GM23338 (cell line): ENCODE results near the gene CBFA2T3. TPM values are rescaled to one million over a fixed set of nuclear protein-coding genes. Genes with fewer than 3 reads are reported as not detected.

Experiments
- ATAC-seq: fragments of 200-7000 bp; cut with Tn5 transposase; 3 replicates; pipeline ENCODE4 v1.9.1; 2020
- DNase-seq: peaks from one replicate; pipeline ENCODE4 v3.0.0-alpha.2; 2015; ENCODE audit warnings: low spot score
- H2AFZ ChIP-seq: fragments of 200-600 bp; sonication (generic); 2 replicates; pipeline ENCODE4 v1.8.0; 2016; ENCODE audit warnings: antibody characterized with exemption, mild to moderate bottlenecking, moderate library complexity
- H3F3A ChIP-seq: fragments of 200-600 bp; sonication (generic); replicated peaks from 2 replicates; pipeline ENCODE4 v1.8.0; 2017; ENCODE audit warnings: antibody characterized with exemption, mixed run types, low read depth
- H3K27ac ChIP-seq: fragments of 200-600 bp; sonication (generic); 2 replicates; pipeline ENCODE4 v1.6.1; 2016; ENCODE audit warnings: low read depth
- H3K27me3 ChIP-seq: fragments of 200-600 bp; sonication (generic); 2 replicates; pipeline ENCODE4 v1.8.0; 2016; ENCODE audit warnings: mild to moderate bottlenecking, mixed run types, moderate library complexity; ENCODE audit not compliant: insufficient read depth
- H3K36me3 ChIP-seq: fragments of 200-600 bp; sonication (generic); 2 replicates; pipeline ENCODE4 v1.8.0; 2016; ENCODE audit warnings: mild to moderate bottlenecking; ENCODE audit not compliant: insufficient read depth
- H3K4me1 ChIP-seq: fragments of 200-600 bp; sonication (generic); 2 replicates; pipeline ENCODE4 v1.8.0; 2016; ENCODE audit warnings: mild to moderate bottlenecking, moderate library complexity; ENCODE audit not compliant: insufficient read depth
- H3K4me2 ChIP-seq: fragments of 200-600 bp; sonication (generic); 2 replicates; pipeline ENCODE4 v1.7.1; 2017; ENCODE audit warnings: mixed run types
- H3K4me3 ChIP-seq: fragments of 200-600 bp; sonication (generic); 2 replicates; pipeline ENCODE4 v1.6.1; 2016; ENCODE audit warnings: mixed run types
- H3K79me2 ChIP-seq: fragments of 200-600 bp; sonication (generic); replicated peaks from 2 replicates; pipeline ENCODE4 v1.8.0; 2017; ENCODE audit warnings: mild to moderate bottlenecking; ENCODE audit not compliant: insufficient read depth
- H3K9me2 ChIP-seq: fragments of 200-600 bp; sonication (generic); 2 replicates; pipeline ENCODE4 v1.8.0; 2017; ENCODE audit not compliant: insufficient read depth
- H4K20me1 ChIP-seq: fragments of 200-600 bp; sonication (generic); replicated peaks from 2 replicates; pipeline ENCODE4 v1.8.0; 2017; ENCODE audit warnings: mild to moderate bottlenecking; ENCODE audit not compliant: insufficient read depth
- H3K27ac Mint-ChIP-seq: 2 replicates; pipeline ENCODE4 v1.8.0; 2020; ENCODE audit warnings: inconsistent platforms, mild to moderate bottlenecking, moderate library complexity, mixed read lengths
- H3K27me3 Mint-ChIP-seq: 3 replicates; pipeline ENCODE4 v1.8.0; 2022; ENCODE audit warnings: low read depth, mild to moderate bottlenecking, moderate library complexity, mixed read lengths, inconsistent platforms; ENCODE audit not compliant: insufficient read depth, poor library complexity
- H3K36me3 Mint-ChIP-seq: 3 replicates; pipeline ENCODE4 v1.8.0; 2021; ENCODE audit warnings: low read depth, mild to moderate bottlenecking, inconsistent platforms, moderate library complexity, mixed read lengths
- H3K4me1 Mint-ChIP-seq: 3 replicates; pipeline ENCODE4 v1.8.0; 2020; ENCODE audit warnings: mild to moderate bottlenecking, inconsistent platforms, mixed read lengths
- H3K4me3 Mint-ChIP-seq: 3 replicates; pipeline ENCODE4 v1.8.0; 2021; ENCODE audit warnings: moderate library complexity, mild to moderate bottlenecking, inconsistent platforms, mixed read lengths
- H3K9me3 Mint-ChIP-seq: 3 replicates; pipeline ENCODE4 v1.8.0; 2020; ENCODE audit warnings: moderate library complexity, mild to moderate bottlenecking, inconsistent platforms, mixed read lengths
- CREB1 ChIP-seq: fragments of 250-450 bp; sonication (Bioruptor Pico); IDR thresholded peaks from 2 replicates; pipeline ENCODE4 v1.5.0; 2020; ENCODE audit warnings: low read depth, mild to moderate bottlenecking, moderate library complexity
- CTCF ChIP-seq, 2 experiments: fragments of 200-600 bp in 1 of 2; sonication (generic) in 1 of 2; conservative IDR thresholded peaks; 2 replicates each; pipeline versions ENCODE4 v1.5.1 to v1.6.1; 2016 to 2017; ENCODE audit warnings: antibody characterized with exemption in 2 of 2, low read depth in 2 of 2, mild to moderate bottlenecking in 2 of 2, moderate library complexity in 1 of 2
- ETS1 ChIP-seq: IDR thresholded peaks from 2 replicates; pipeline ENCODE4 v1.6.1; 2016; ENCODE audit warnings: antibody characterized with exemption
- EZH2 ChIP-seq: fragments of 200-600 bp; sonication (generic); IDR thresholded peaks from one replicate; pipeline ENCODE4 v1.8.0; 2017; ENCODE audit warnings: antibody characterized with exemption, mild to moderate bottlenecking, low read depth; ENCODE audit not compliant: unreplicated experiment
- EZH2phosphoT487 ChIP-seq: fragments of 200-600 bp; sonication (generic); IDR thresholded peaks from one replicate; pipeline ENCODE4 v1.8.1; 2018; ENCODE audit warnings: antibody characterized with exemption; ENCODE audit not compliant: unreplicated experiment
- JUNB ChIP-seq: IDR thresholded peaks from one replicate; pipeline ENCODE4 v1.6.1; 2016; ENCODE audit warnings: antibody characterized with exemption; ENCODE audit not compliant: unreplicated experiment
- NANOG ChIP-seq: IDR thresholded peaks from 2 replicates; pipeline ENCODE4 v1.6.1; 2016; ENCODE audit warnings: antibody characterized with exemption, borderline replicate concordance
- POLR2AphosphoS5 ChIP-seq: IDR thresholded peaks from 2 replicates; pipeline ENCODE4 v1.6.1; 2016; ENCODE audit warnings: antibody characterized with exemption, low read depth
- STAT1 ChIP-seq: IDR thresholded peaks from one replicate; pipeline ENCODE4 v1.6.1; 2016; ENCODE audit warnings: antibody characterized with exemption; ENCODE audit not compliant: unreplicated experiment
- ZNF114 ChIP-seq: fragments of 250-450 bp; sonication (Bioruptor Pico); IDR thresholded peaks from 2 replicates; pipeline ENCODE4 v1.5.0; 2020; ENCODE audit warnings: mild to moderate bottlenecking, moderate library complexity
- ZNF331 ChIP-seq: fragments of 250-450 bp; sonication (Bioruptor Pico); IDR thresholded peaks from 2 replicates; pipeline ENCODE4 v1.5.0; 2020; ENCODE audit warnings: low read depth, mild to moderate bottlenecking, moderate library complexity
- polyA plus RNA-seq: library from polyadenylated mRNA; unstranded; fragments of >200 nt; fragmentation: Nextera tagmentation; extraction: Ambion mirVana; gene quantifications from 2 replicates; pipeline ENCODE4 v1.2.1, GENCODE V29; 2016
- total RNA-seq: library from RNA; depleted of rRNA; stranded (reverse); fragments of >200 nt; shearing (Covaris generic); gene quantifications from 2 replicates; pipeline ENCODE4 v1.2.3, GENCODE V29; 2014
- TF ChIP-seq, protein P1 (sequence below): IDR thresholded peaks from one replicate; pipeline ENCODE4 v1.6.1; 2018; ENCODE audit warnings: antibody characterized with exemption; ENCODE audit not compliant: unreplicated experiment
- TF ChIP-seq, protein P2 (sequence below): fragments of 250-450 bp; sonication (Bioruptor Pico); IDR thresholded peaks from 2 replicates; pipeline ENCODE4 v1.5.0; 2020; ENCODE audit warnings: mild to moderate bottlenecking, moderate library complexity

The CBFA2T3 gene
- total and polyA plus RNA-seq, 2 experiments from 2014 or later: 0.87 to 1.5 TPM

DNA sequence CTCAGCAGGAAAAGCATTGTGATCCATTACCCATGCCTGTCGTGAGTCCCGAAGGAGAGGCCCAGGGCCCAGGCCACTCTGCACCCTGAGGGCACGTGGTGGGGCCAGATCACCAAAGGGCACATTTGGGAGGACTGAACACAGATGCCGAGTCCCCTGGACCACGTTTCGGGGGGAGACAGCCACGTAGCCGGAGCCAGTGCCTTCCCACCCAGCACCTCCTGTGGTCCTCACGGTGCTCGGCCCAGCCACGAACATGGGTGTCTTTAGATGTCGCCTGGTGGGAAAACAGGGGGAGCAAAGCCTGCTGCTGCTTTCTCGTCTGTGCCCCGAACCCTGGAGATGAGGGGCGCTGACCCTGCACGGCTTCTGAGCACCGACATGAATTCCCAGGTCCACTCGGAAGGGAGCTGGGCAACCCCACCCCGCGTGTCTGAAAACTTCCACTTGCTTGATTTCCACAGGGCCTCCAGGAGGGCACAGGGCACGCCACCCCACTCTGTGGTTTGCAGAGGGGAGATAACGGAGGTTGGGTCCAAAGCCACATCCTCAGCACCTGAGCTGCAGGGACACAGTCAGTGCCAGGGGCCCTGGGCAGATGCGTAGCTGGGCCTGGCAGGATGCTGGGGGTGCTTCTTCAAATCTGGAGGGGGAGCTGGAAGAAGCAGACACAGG, 14.4 kb downstream of the CBFA2T3 start:
- Histone ChIP-seq H3K4me2 (no peak overlapping the region), H3K36me3 (no peaks in the 10 kb centered on the region), H3K79me2 (no peaks in the 10 kb centered on the region), H3K4me3 (no peak overlapping the region), H3F3A (no peaks in the 10 kb centered on the region), H3K27me3 (no peaks in the 10 kb centered on the region), H3K4me1 (no peaks in the 10 kb centered on the region), H3K9me2 (no peaks in the 10 kb centered on the region), H4K20me1 (no peaks in the 10 kb centered on the region), H3K27ac (no peak overlapping the region), H2AFZ (no peak overlapping the region)
- no peak overlapping the region for H3K4me3 Mint-ChIP-seq
- no peak overlapping the region for H3K27ac Mint-ChIP-seq
- H3K27me3 Mint-ChIP-seq: peaks cover 5% of the 10 kb centered on the region
- no peaks in the 10 kb centered on the region for H3K9me3 Mint-ChIP-seq
- no peak for ATAC-seq
- TF ChIP-seq STAT1: no peak
- TF ChIP-seq JUNB: no peak
- no peak for TF ChIP-seq ETS1
- TF ChIP-seq ZNF331: no peak
- TF ChIP-seq NANOG: no peak
- TF ChIP-seq CREB1 (CRISPR knock-in tag): no peak
- no peak for TF ChIP-seq ZNF114 (CRISPR knock-in tag)
- TF ChIP-seq EZH2: no peak
- TF ChIP-seq EZH2phosphoT487: no peak
- no peak for TF ChIP-seq CTCF (conservative IDR thresholded peaks at IDR 0.05; ENCODE audit: low read depth in 2 of 2)
- no peak for TF ChIP-seq POLR2AphosphoS5
- TF ChIP-seq, protein P1, sequence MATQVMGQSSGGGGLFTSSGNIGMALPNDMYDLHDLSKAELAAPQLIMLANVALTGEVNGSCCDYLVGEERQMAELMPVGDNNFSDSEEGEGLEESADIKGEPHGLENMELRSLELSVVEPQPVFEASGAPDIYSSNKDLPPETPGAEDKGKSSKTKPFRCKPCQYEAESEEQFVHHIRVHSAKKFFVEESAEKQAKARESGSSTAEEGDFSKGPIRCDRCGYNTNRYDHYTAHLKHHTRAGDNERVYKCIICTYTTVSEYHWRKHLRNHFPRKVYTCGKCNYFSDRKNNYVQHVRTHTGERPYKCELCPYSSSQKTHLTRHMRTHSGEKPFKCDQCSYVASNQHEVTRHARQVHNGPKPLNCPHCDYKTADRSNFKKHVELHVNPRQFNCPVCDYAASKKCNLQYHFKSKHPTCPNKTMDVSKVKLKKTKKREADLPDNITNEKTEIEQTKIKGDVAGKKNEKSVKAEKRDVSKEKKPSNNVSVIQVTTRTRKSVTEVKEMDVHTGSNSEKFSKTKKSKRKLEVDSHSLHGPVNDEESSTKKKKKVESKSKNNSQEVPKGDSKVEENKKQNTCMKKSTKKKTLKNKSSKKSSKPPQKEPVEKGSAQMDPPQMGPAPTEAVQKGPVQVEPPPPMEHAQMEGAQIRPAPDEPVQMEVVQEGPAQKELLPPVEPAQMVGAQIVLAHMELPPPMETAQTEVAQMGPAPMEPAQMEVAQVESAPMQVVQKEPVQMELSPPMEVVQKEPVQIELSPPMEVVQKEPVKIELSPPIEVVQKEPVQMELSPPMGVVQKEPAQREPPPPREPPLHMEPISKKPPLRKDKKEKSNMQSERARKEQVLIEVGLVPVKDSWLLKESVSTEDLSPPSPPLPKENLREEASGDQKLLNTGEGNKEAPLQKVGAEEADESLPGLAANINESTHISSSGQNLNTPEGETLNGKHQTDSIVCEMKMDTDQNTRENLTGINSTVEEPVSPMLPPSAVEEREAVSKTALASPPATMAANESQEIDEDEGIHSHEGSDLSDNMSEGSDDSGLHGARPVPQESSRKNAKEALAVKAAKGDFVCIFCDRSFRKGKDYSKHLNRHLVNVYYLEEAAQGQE: no peak
- TF ChIP-seq, protein P2, sequence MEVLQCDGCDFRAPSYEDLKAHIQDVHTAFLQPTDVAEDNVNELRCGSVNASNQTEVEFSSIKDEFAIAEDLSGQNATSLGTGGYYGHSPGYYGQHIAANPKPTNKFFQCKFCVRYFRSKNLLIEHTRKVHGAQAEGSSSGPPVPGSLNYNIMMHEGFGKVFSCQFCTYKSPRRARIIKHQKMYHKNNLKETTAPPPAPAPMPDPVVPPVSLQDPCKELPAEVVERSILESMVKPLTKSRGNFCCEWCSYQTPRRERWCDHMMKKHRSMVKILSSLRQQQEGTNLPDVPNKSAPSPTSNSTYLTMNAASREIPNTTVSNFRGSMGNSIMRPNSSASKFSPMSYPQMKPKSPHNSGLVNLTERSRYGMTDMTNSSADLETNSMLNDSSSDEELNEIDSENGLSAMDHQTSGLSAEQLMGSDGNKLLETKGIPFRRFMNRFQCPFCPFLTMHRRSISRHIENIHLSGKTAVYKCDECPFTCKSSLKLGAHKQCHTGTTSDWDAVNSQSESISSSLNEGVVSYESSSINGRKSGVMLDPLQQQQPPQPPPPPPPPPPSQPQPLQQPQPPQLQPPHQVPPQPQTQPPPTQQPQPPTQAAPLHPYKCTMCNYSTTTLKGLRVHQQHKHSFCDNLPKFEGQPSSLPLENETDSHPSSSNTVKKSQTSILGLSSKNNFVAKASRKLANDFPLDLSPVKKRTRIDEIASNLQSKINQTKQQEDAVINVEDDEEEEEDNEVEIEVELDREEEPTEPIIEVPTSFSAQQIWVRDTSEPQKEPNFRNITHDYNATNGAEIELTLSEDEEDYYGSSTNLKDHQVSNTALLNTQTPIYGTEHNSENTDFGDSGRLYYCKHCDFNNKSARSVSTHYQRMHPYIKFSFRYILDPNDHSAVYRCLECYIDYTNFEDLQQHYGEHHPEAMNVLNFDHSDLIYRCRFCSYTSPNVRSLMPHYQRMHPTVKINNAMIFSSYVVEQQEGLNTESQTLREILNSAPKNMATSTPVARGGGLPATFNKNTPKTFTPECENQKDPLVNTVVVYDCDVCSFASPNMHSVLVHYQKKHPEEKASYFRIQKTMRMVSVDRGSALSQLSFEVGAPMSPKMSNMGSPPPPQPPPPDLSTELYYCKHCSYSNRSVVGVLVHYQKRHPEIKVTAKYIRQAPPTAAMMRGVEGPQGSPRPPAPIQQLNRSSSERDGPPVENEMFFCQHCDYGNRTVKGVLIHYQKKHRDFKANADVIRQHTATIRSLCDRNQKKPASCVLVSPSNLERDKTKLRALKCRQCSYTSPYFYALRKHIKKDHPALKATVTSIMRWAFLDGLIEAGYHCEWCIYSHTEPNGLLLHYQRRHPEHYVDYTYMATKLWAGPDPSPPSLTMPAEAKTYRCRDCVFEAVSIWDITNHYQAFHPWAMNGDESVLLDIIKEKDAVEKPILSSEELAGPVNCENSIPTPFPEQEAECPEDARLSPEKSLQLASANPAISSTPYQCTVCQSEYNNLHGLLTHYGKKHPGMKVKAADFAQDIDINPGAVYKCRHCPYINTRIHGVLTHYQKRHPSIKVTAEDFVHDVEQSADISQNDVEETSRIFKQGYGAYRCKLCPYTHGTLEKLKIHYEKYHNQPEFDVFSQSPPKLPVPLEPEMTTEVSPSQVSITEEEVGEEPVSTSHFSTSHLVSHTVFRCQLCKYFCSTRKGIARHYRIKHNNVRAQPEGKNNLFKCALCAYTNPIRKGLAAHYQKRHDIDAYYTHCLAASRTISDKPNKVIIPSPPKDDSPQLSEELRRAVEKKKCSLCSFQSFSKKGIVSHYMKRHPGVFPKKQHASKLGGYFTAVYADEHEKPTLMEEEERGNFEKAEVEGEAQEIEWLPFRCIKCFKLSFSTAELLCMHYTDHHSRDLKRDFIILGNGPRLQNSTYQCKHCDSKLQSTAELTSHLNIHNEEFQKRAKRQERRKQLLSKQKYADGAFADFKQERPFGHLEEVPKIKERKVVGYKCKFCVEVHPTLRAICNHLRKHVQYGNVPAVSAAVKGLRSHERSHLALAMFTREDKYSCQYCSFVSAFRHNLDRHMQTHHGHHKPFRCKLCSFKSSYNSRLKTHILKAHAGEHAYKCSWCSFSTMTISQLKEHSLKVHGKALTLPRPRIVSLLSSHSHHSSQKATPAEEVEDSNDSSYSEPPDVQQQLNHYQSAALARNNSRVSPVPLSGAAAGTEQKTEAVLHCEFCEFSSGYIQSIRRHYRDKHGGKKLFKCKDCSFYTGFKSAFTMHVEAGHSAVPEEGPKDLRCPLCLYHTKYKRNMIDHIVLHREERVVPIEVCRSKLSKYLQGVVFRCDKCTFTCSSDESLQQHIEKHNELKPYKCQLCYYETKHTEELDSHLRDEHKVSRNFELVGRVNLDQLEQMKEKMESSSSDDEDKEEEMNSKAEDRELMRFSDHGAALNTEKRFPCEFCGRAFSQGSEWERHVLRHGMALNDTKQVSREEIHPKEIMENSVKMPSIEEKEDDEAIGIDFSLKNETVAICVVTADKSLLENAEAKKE (CRISPR knock-in tag): no peak
- no peaks in the 10 kb centered on the region for H3K4me1 Mint-ChIP-seq
- no peaks in the 10 kb centered on the region for H3K36me3 Mint-ChIP-seq
- DNase-seq: no peak
